ENCODE results near the gene CHRM3. TPM values are rescaled to one million over a fixed set of nuclear protein-coding genes. Genes with fewer than 3 reads are reported as not detected.
A peak's percentile ranks its signal among the peaks of the same experiment; 100 is the strongest.

CHRM3 gene
- total RNA-seq, 1 experiment from 2014 or later: 4.2 TPM

DNA sequence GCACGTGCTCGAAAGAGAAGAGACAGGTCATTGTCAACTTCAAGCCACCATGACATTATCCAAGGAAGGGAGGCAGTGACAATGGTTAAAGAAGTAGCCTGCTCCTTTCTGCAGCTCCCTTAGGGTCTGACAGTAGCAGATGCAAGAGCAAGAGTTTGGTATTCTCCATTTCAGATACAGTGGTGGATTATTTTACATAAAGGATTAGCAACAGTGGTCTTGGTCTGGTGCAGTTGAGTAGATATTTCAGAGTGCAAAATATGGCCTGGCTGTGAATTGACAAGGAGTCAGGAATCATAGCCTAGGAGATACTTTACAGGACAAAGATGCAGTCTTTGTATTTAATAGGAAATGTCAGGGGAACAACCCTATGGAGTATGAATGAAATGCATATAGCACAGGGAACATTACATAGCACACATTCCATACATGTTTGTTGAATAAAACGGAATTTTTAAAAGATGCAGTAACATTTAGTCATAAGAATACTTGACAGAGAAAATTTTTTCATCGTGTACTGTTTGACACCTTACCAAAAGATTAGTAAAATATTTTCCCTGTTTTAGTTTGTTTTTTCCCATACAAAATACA, 41.8 kb downstream of the CHRM3 start:
- H3K9ac ChIP-seq (ENCODE audit: extremely low read depth, insufficient read length, low read length): no peak overlapping the region
- no peak overlapping the region for H4K91ac ChIP-seq (ENCODE audit: insufficient read length, low read depth, low read length)
- no peaks in the 10 kb centered on the region for H3K23me2 ChIP-seq (ENCODE audit: insufficient read length, low read depth, low read length, poor library complexity, severe bottlenecking)
- no peaks in the 10 kb centered on the region for H3K79me1 ChIP-seq (ENCODE audit: insufficient read depth, low read depth, low read length, poor library complexity, severe bottlenecking)
- no peak overlapping the region for H2BK15ac ChIP-seq (ENCODE audit: low read depth, low read length)
- no peak overlapping the region for H3K56ac ChIP-seq (ENCODE audit: insufficient read length, low read depth, low read length)
- no peak overlapping the region for H3K23ac ChIP-seq (ENCODE audit: insufficient read length, low read depth, low read length)
- 0 out of 7 replicates have a peak overlapping the region, but pooled peaks of 1 of the 3 experiments have one; percentile 38 for H3K27ac Mint-ChIP-seq
- no peak overlapping the region for H2AK5ac ChIP-seq (ENCODE audit: insufficient read length, low read length)
- no peak for DNase-seq
- no peak overlapping the region for H2BK12ac ChIP-seq (ENCODE audit: insufficient read length, low read depth, low read length)
- H3K27me3 ChIP-seq (ENCODE audit: insufficient read depth, low read length): no peaks in the 10 kb centered on the region; the same call in 1 of the 2 replicates
- H3K4me1 Mint-ChIP-seq: no peaks in the 10 kb centered on the region
- no peak overlapping the region for H3T11ph ChIP-seq (ENCODE audit: low read length)
- no peaks in the 10 kb centered on the region for H3K27me3 Mint-ChIP-seq (ENCODE audit: low read depth)
- no peak overlapping the region for H3K14ac ChIP-seq (ENCODE audit: insufficient read depth, low read length)
- H3K36me3 Mint-ChIP-seq (ENCODE audit: insufficient read depth in 1 of 3, low read depth in 3 of 3): no peaks in the 10 kb centered on the region
- TF ChIP-seq, protein P1, sequence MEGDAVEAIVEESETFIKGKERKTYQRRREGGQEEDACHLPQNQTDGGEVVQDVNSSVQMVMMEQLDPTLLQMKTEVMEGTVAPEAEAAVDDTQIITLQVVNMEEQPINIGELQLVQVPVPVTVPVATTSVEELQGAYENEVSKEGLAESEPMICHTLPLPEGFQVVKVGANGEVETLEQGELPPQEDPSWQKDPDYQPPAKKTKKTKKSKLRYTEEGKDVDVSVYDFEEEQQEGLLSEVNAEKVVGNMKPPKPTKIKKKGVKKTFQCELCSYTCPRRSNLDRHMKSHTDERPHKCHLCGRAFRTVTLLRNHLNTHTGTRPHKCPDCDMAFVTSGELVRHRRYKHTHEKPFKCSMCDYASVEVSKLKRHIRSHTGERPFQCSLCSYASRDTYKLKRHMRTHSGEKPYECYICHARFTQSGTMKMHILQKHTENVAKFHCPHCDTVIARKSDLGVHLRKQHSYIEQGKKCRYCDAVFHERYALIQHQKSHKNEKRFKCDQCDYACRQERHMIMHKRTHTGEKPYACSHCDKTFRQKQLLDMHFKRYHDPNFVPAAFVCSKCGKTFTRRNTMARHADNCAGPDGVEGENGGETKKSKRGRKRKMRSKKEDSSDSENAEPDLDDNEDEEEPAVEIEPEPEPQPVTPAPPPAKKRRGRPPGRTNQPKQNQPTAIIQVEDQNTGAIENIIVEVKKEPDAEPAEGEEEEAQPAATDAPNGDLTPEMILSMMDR (conservative IDR thresholded peaks at IDR 0.05): no peak
- no peak overlapping the region for H4K5ac ChIP-seq (ENCODE audit: insufficient read length, low read depth, low read length)
- H2BK120ac ChIP-seq (ENCODE audit: low read depth, low read length, poor library complexity, severe bottlenecking): no peak overlapping the region
- no peak overlapping the region for H2BK20ac ChIP-seq (ENCODE audit: low read depth, low read length, poor library complexity, severe bottlenecking)
- no peak overlapping the region for H4K8ac ChIP-seq (replicated peaks; ENCODE audit: insufficient read length, low read depth, low read length)
- 0 out of 2 replicates have a peak, but pooled peaks cover 2% of the 10 kb centered on the region for H3K4me1 ChIP-seq (ENCODE audit: insufficient read depth, low read length)
- H3K18ac ChIP-seq (ENCODE audit: insufficient read length, low read depth, low read length): no peak overlapping the region
- H3K79me2 ChIP-seq (ENCODE audit: insufficient read depth, low read length): no peaks in the 10 kb centered on the region
- no peaks in the 10 kb centered on the region for H3K9me3 ChIP-seq (ENCODE audit: control insufficient read depth, low read depth, low read length)
- H2BK5ac ChIP-seq (ENCODE audit: insufficient read length, low read length): no peak overlapping the region
- no peak overlapping the region for H3K27ac ChIP-seq (ENCODE audit: insufficient read length, low read depth, low read length)
- no peak overlapping the region for H3K4ac ChIP-seq (ENCODE audit: low read depth, low read length)
- H3K4me2 ChIP-seq (ENCODE audit: insufficient read depth, insufficient read length, low read length): no peak overlapping the region
- H4K20me1 ChIP-seq (ENCODE audit: control insufficient read depth, insufficient read depth, insufficient read length): no peaks in the 10 kb centered on the region
- no peaks in the 10 kb centered on the region for H3K9me3 Mint-ChIP-seq
- H2AFZ ChIP-seq (ENCODE audit: low read length): no peak overlapping the region
- WGBS (ENCODE audit: extremely low coverage, insufficient read length, low lambda C conversion rate): no CpG with 5 or more reads among the region's 4 CpGs
- H3K4me3 Mint-ChIP-seq: no peak overlapping the region

Data from H9 (cell line).